Caco-2 (cell line): ENCODE measurements around the gene GPX2. TPM values are rescaled to one million over a fixed set of nuclear protein-coding genes. Genes with fewer than 3 reads are reported as not detected.

Experiments used
- BruUV-seq: library from RNA; stranded (reverse); fragments of 400-500 nt; replicated peaks from 2 replicates; lab custom pipeline; 2021; lab: Mats Ljungman, UMichigan
- CTCF ChIA-PET: fragments of 300-600 bp; sonication (Branson Sonifier 250); formaldehyde crosslinking; loops from one replicate; lab custom pipeline; 2022; ENCODE audit warnings: antibody characterized with exemption; lab: Charles Lee
- POLR2A ChIA-PET: fragments of 300-600 bp; sonication (Branson Sonifier 250); formaldehyde crosslinking; loops from one replicate; lab custom pipeline; 2022; ENCODE audit warnings: antibody characterized with exemption; lab: Charles Lee
- DNase-seq, 2 experiments: peaks; one replicate each; pipeline versions ENCODE4 v3.0.0 to v3.0.0-alpha.2; 2020 to 2022
- H3K27me3 ChIP-seq: replicated peaks from 2 replicates; pipeline ENCODE4 v1.6.0; 2011; ENCODE audit warnings: low read length; ENCODE audit not compliant: control insufficient read depth, insufficient read depth
- H3K36me3 ChIP-seq: 2 replicates; pipeline ENCODE4 v1.5.1; 2011; ENCODE audit warnings: low read length; ENCODE audit not compliant: control insufficient read depth, insufficient read depth
- H3K4me1 ChIP-seq: fragments of 250-450 bp; sonication (Bioruptor Pico); 2 replicates; pipeline ENCODE4 v1.5.1; 2020; ENCODE audit warnings: mild to moderate bottlenecking
- H3K4me3 ChIP-seq: 2 replicates; pipeline ENCODE4 v1.5.1; 2011; ENCODE audit warnings: low read depth, mild to moderate bottlenecking, control low read depth, low read length
- H3K9me3 ChIP-seq: fragments of 250-450 bp; sonication (Bioruptor Pico); 2 replicates; pipeline ENCODE4 v1.5.1; 2020; ENCODE audit warnings: mild to moderate bottlenecking, moderate library complexity
- H3K27ac Mint-ChIP-seq: one replicate; pipeline ENCODE4 v1.8.0; 2022; ENCODE audit warnings: mixed read lengths; ENCODE audit not compliant: unreplicated experiment
- H3K27me3 Mint-ChIP-seq: one replicate; pipeline ENCODE4 v1.8.0; 2022; ENCODE audit warnings: mixed read lengths; ENCODE audit not compliant: insufficient read depth, unreplicated experiment
- H3K36me3 Mint-ChIP-seq: one replicate; pipeline ENCODE4 v1.8.0; 2022; ENCODE audit warnings: mild to moderate bottlenecking, mixed read lengths; ENCODE audit not compliant: insufficient read depth, unreplicated experiment
- H3K4me1 Mint-ChIP-seq: one replicate; pipeline ENCODE4 v1.8.0; 2022; ENCODE audit warnings: low read depth, mixed read lengths; ENCODE audit not compliant: unreplicated experiment
- H3K4me3 Mint-ChIP-seq: one replicate; pipeline ENCODE4 v1.8.0; 2022; ENCODE audit warnings: mild to moderate bottlenecking, moderate library complexity, mixed read lengths; ENCODE audit not compliant: unreplicated experiment
- H3K9me3 Mint-ChIP-seq: one replicate; pipeline ENCODE4 v1.8.0; 2022; ENCODE audit warnings: mixed read lengths; ENCODE audit not compliant: unreplicated experiment
- CTCF ChIP-seq, 2 experiments: fragments of 200-600 bp in 1 of 2; IDR thresholded peaks; 1 replicate in 1 of 2; 2 replicates in 1 of 2; pipeline versions ENCODE4 v1.5.1 to v1.8.0; 2011 to 2022; ENCODE audit warnings: antibody characterized with exemption in 1 of 2, control low read depth in 1 of 2, inconsistent platforms in 1 of 2, low read depth in 1 of 2, low read length in 1 of 2, mild to moderate bottlenecking in 1 of 2, moderate library complexity in 1 of 2; ENCODE audit not compliant: insufficient read depth in 1 of 2, severe bottlenecking in 1 of 2, unreplicated experiment in 1 of 2
- intact Hi-C: fragments of 100-400 bp; cut with micrococcal nuclease; formaldehyde crosslinking; loops from one replicate; pipeline ENCODE4 v1.10.0; 2022; ENCODE audit not compliant: unreplicated experiment
- total RNA-seq: library from RNA; stranded (reverse); gene quantifications from 2 replicates; pipeline ENCODE4 v1.2.3, GENCODE V29; 2022

GPX2 gene
- total RNA-seq, 1 experiment from 2014 or later = 48.1 TPM

- intact Hi-C loops = loop anchor here (2.0 kb wide), 1 partner anchor 27 kb away; no protein-coding TSS in a partner anchor
- no peak for TF ChIP-seq CTCF (IDR thresholded peaks at IDR 0.05; ENCODE audit: insufficient read depth in 1 of 2, low read depth in 1 of 2, low read length in 1 of 2, severe bottlenecking in 1 of 2, unreplicated experiment in 1 of 2)
- Histone ChIP-seq H3K9me3 (no peaks in the 10 kb centered on the region), H3K4me3 (no peak overlapping the region), H3K36me3 (peaks cover 2% of the 10 kb centered on the region; the same call in 1 of the 2 replicates), H3K27me3 (no peaks in the 10 kb centered on the region), H3K4me1 (peaks cover 74% of the 10 kb centered on the region)
- no TSS peak for BruUV-seq
- Mint-ChIP-seq H3K4me1 (peaks cover 67% of the 10 kb centered on the region), H3K4me3 (peak overlapping the region; percentile 20), H3K27ac (peak overlapping the region; percentile 59), H3K9me3 (no peaks in the 10 kb centered on the region), H3K36me3 (peaks cover 53% of the 10 kb centered on the region), H3K27me3 (no peaks in the 10 kb centered on the region)
- ChIA-PET CTCF (no interaction called here), POLR2A (interaction anchor here (0.7 kb wide), 1 partner anchor 502 kb away, joined by 4 read pairs; no protein-coding TSS in a partner anchor)
- DNase-seq = no peak
These were observed 2.7 kb downstream of the GPX2 start for GRCh38 chr14:64939817-64940190.

- H3K27me3 Mint-ChIP-seq = no peaks in the 10 kb centered on the region
- intact Hi-C loops = loop anchor here (1.0 to 2.0 kb wide), 2 partner anchors 28 to 44 kb away; no protein-coding TSS in a partner anchor
- Histone ChIP-seq H3K9me3 (no peaks in the 10 kb centered on the region), H3K36me3 (peaks cover 2% of the 10 kb centered on the region; the same call in 1 of the 2 replicates), H3K4me1 (peaks cover 74% of the 10 kb centered on the region), H3K4me3 (no peak overlapping the region), H3K27me3 (no peaks in the 10 kb centered on the region)
- DNase-seq = peak in 1 of 2 experiments; percentile 24
- H3K4me3 Mint-ChIP-seq = peak overlapping the region; percentile 20
- peaks cover 64% of the 10 kb centered on the region for H3K4me1 Mint-ChIP-seq
- CTCF ChIA-PET = interaction anchor here (0.5 to 0.9 kb wide), 3 partner anchors 14 to 240 kb away, joined by 3 to 6 read pairs (median 3); partner anchors contain the start of gene FNTB
- no peaks in the 10 kb centered on the region for H3K9me3 Mint-ChIP-seq
- peak overlapping the region; percentile 59 for H3K27ac Mint-ChIP-seq
- BruUV-seq = no TSS peak
- H3K36me3 Mint-ChIP-seq = peaks cover 59% of the 10 kb centered on the region
- POLR2A ChIA-PET = interaction anchor here (0.5 to 0.6 kb wide), 2 partner anchors 42 to 637 kb away, joined by 3 read pairs; no protein-coding TSS in a partner anchor
- TF ChIP-seq CTCF (IDR thresholded peaks at IDR 0.05; ENCODE audit: insufficient read depth in 1 of 2, low read depth in 1 of 2, low read length in 1 of 2, severe bottlenecking in 1 of 2, unreplicated experiment in 1 of 2) = no peak
These were observed 3.4 kb downstream of the GPX2 start for GRCh38 chr14:64938972-64939816.

- no peaks in the 10 kb centered on the region for H3K27me3 ChIP-seq
- H3K36me3 ChIP-seq = peaks cover 2% of the 10 kb centered on the region
- intact Hi-C loops = loop anchor here (1.0 to 2.0 kb wide), 2 partner anchors 29 to 45 kb away; no protein-coding TSS in a partner anchor
- no peak for TF ChIP-seq CTCF (IDR thresholded peaks at IDR 0.05; ENCODE audit: insufficient read depth in 1 of 2, low read depth in 1 of 2, low read length in 1 of 2, severe bottlenecking in 1 of 2, unreplicated experiment in 1 of 2)
- H3K4me1 ChIP-seq = peaks cover 64% of the 10 kb centered on the region
- H3K27me3 Mint-ChIP-seq = no peaks in the 10 kb centered on the region
- ChIA-PET CTCF (no interaction called here), POLR2A (no interaction called here)
- no peak overlapping the region for H3K4me3 Mint-ChIP-seq
- no peaks in the 10 kb centered on the region for H3K9me3 Mint-ChIP-seq
- H3K9me3 ChIP-seq = no peaks in the 10 kb centered on the region
- BruUV-seq = no TSS peak
- peaks cover 56% of the 10 kb centered on the region for H3K4me1 Mint-ChIP-seq
- H3K36me3 Mint-ChIP-seq = peaks cover 53% of the 10 kb centered on the region
- H3K4me3 ChIP-seq = no peak overlapping the region
- H3K27ac Mint-ChIP-seq = peak overlapping the region; percentile 59
- DNase-seq = no peak
These were observed 4.7 kb downstream of the GPX2 start for GRCh38 chr14:64937821-64938193.
